Osteocyte (in vitro differentiated cells): ENCODE data around the gene CCNG1. TPM values are rescaled to one million over a fixed set of nuclear protein-coding genes. Genes with fewer than 3 reads are reported as not detected.
A peak's percentile ranks its signal among the peaks of the same experiment; 100 is the strongest.

ENCODE experiments used
- DNase-seq: peaks from one replicate; pipeline ENCODE4 v3.0.0; 2021; ENCODE audit warnings: mixed read lengths; ENCODE audit not compliant: unreplicated experiment; ENCODE audit errors: extremely low spot score
- H3K27ac Mint-ChIP-seq: one replicate; pipeline ENCODE4 v1.8.0; 2021; ENCODE audit warnings: mild to moderate bottlenecking, mixed read lengths; ENCODE audit not compliant: unreplicated experiment
- H3K27me3 Mint-ChIP-seq: one replicate; pipeline ENCODE4 v1.8.0; 2021; ENCODE audit warnings: mixed read lengths; ENCODE audit not compliant: unreplicated experiment
- H3K36me3 Mint-ChIP-seq: one replicate; pipeline ENCODE4 v1.8.0; 2021; ENCODE audit warnings: mixed read lengths; ENCODE audit not compliant: unreplicated experiment
- H3K4me1 Mint-ChIP-seq: one replicate; pipeline ENCODE4 v1.8.0; 2021; ENCODE audit warnings: mixed read lengths; ENCODE audit not compliant: unreplicated experiment
- H3K4me3 Mint-ChIP-seq: one replicate; pipeline ENCODE4 v1.8.0; 2021; ENCODE audit warnings: mild to moderate bottlenecking, moderate library complexity, mixed read lengths; ENCODE audit not compliant: unreplicated experiment
- H3K9me3 Mint-ChIP-seq: one replicate; pipeline ENCODE4 v1.8.0; 2021; ENCODE audit warnings: mixed read lengths; ENCODE audit not compliant: unreplicated experiment
- CTCF ChIP-seq: fragments of 200-600 bp; sonication (generic); IDR thresholded peaks from 2 replicates; pipeline ENCODE4 v1.5.0; 2021; ENCODE audit warnings: antibody characterized with exemption, mild to moderate bottlenecking, moderate library complexity
- total RNA-seq: library from RNA; stranded (reverse); gene quantifications from 2 replicates; pipeline ENCODE4 v1.2.1, GENCODE V29; 2021

Gene CCNG1
- total RNA-seq, 1 donor from 2014 or later, result 163 TPM

DNA sequence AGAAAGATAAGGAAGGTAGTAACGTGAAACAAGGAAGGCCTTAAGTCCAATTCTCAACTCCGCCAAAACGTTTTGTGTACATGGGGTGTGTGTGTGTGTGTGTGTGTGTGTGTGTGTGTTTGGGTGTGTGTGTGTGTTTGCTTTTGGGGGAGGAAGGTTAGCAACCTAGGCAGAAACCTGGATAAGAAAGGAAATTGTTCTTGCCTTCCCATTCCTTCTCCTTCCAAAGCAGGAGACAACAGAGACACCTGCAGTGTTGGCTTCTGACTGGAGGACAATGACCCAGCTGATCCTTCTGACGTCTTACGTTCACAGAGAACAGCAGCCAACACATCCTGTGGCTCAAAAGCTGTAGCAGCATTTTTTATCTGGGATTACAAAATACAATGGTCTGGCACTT lies 4.1 kb upstream of the CCNG1 start:
- Mint-ChIP-seq H3K4me3 (no peak overlapping the region), H3K27ac (no peak overlapping the region), H3K27me3 (peaks cover 32% of the 10 kb centered on the region), H3K36me3 (no peaks in the 10 kb centered on the region), H3K9me3 (no peaks in the 10 kb centered on the region), H3K4me1 (peaks cover 11% of the 10 kb centered on the region)
- TF ChIP-seq CTCF, result no peak
- no peak for DNase-seq

- Mint-ChIP-seq H3K9me3 (no peaks in the 10 kb centered on the region), H3K4me3 (no peak overlapping the region)
- no peak for DNase-seq
These were observed 3.0 kb upstream of the CCNG1 start for GRCh38 chr5:163434401-163434866.

DNA sequence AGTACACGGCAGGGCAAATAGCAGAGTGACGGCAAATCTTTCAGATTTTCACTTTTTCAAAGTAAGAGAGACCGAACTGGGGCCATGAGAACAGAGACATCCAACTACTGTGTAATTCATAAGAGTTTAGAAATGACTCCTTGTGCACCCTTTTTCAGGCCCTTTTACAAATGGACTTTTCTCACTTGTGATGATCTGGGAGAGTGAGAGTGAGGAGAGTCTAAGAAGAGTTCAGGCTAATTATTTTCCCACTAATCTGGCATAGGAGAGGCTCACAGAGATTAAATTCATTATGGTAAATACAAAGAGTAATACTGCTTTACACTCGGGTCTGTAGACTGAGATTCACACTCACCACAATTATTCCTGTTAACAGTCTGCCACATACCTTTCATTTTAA lies 880 bp upstream of the CCNG1 start:
- Mint-ChIP-seq H3K36me3 (peaks cover 23% of the 10 kb centered on the region), H3K4me3 (peak overlapping the region; percentile 93), H3K27ac (peak overlapping the region; percentile 96), H3K9me3 (no peaks in the 10 kb centered on the region), H3K27me3 (peaks cover 24% of the 10 kb centered on the region), H3K4me1 (peaks cover 42% of the 10 kb centered on the region)
- no peak for DNase-seq
- TF ChIP-seq CTCF, result no peak

More at GRCh38 chr5:163434401-163434866, 3.0 kb upstream of the CCNG1 start:
- H3K36me3 Mint-ChIP-seq, result peaks cover 7% of the 10 kb centered on the region
- H3K27ac Mint-ChIP-seq, result no peak overlapping the region
- no peak for TF ChIP-seq CTCF
- H3K4me1 Mint-ChIP-seq, result peaks cover 23% of the 10 kb centered on the region
- H3K27me3 Mint-ChIP-seq, result peaks cover 31% of the 10 kb centered on the region

DNA sequence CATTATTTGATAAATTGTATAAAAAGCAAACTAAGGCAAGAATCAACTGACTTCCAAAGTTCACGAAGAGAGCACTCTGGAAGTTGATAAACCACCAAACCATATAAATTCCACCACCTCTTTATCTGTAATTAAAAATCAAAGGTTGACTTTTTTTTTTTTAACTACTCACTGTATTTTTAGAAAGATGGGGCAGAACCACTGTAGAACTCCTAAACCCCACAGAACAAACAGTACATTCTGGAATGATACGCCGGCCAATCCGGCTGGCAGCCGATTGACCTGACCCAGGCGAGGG lies 435 bp upstream of the CCNG1 start:
- Mint-ChIP-seq H3K4me1 (peaks cover 42% of the 10 kb centered on the region), H3K4me3 (peak overlapping the region; percentile 93), H3K27ac (peak overlapping the region; percentile 96), H3K36me3 (peaks cover 28% of the 10 kb centered on the region), H3K27me3 (peaks cover 21% of the 10 kb centered on the region), H3K9me3 (no peaks in the 10 kb centered on the region)
- no peak for DNase-seq
- no peak for TF ChIP-seq CTCF

DNA sequence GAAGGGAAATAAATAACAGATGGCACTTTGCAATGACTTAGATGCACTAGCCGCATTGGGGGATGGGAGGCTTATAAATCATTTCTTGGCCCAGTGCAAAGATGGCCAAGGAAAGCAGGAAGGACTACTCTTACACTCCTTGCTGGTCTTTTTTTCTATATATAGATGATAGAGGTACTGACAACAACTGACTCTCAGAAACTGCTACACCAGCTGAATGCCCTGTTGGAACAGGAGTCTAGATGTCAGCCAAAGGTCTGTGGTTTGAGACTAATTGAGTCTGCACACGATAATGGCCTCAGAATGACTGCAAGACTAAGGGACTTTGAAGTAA lies 1.7 kb downstream of the CCNG1 start:
- Mint-ChIP-seq H3K9me3 (no peaks in the 10 kb centered on the region), H3K4me1 (peaks cover 42% of the 10 kb centered on the region), H3K27ac (peak overlapping the region; percentile 96), H3K4me3 (peak overlapping the region; percentile 93), H3K36me3 (peaks cover 37% of the 10 kb centered on the region), H3K27me3 (peaks cover 6% of the 10 kb centered on the region)
- TF ChIP-seq CTCF, result no peak
- DNase-seq, result no peak
